A549 (cell line): ENCODE results near the gene RANBP17.

Source experiments
- ATOH8 ChIP-seq: fragments of 250-450 bp; sonication (Bioruptor Pico); IDR thresholded peaks from 2 replicates; pipeline ENCODE4 v1.5.0; 2020; ENCODE audit warnings: low read depth, mild to moderate bottlenecking, moderate library complexity
- BCL3 ChIP-seq: fragments of >200 bp; sonication (Bioruptor Twin); formaldehyde crosslinking; IDR thresholded peaks from 3 replicates; pipeline ENCODE4 v1.6.1; 2016
- CBX8 ChIP-seq: fragments of 200-600 bp; sonication (generic); IDR thresholded peaks from 2 replicates; pipeline ENCODE4 v1.6.1; 2016
- CEBPB ChIP-seq, 2 experiments: fragments of >200 bp in 1 of 2; sonication (Bioruptor Twin) in 1 of 2; formaldehyde crosslinking in 1 of 2; IDR thresholded peaks; 2 replicates each; pipeline ENCODE4 v1.6.1; 2012 to 2016
- CTCF ChIP-seq: fragments of >200 bp; sonication (Bioruptor Twin); formaldehyde crosslinking; IDR thresholded peaks from 3 replicates; pipeline ENCODE4 v1.5.1; 2016
- HMGXB4 ChIP-seq: fragments of 250-450 bp; sonication (Bioruptor Pico); IDR thresholded peaks from 2 replicates; pipeline ENCODE4 v1.5.0; 2021; ENCODE audit warnings: mild to moderate bottlenecking, moderate library complexity, borderline replicate concordance
- JUN ChIP-seq, 2 experiments: fragments of >200 bp; sonication (Bioruptor Twin); formaldehyde crosslinking; IDR thresholded peaks; 2 replicates in 1 of 2; 3 replicates in 1 of 2; pipeline ENCODE4 v1.6.1; 2016 to 2017
- KDM5A ChIP-seq: fragments of 200-600 bp; sonication (generic); IDR thresholded peaks from 2 replicates; pipeline ENCODE4 v1.6.1; 2016; ENCODE audit warnings: antibody characterized with exemption, mild to moderate bottlenecking
- MAX ChIP-seq: IDR thresholded peaks from 2 replicates; pipeline ENCODE4 v1.6.1; 2012
- MAZ ChIP-seq: fragments of 150-350 bp; IDR thresholded peaks from 2 replicates; pipeline ENCODE4 v1.6.1; 2014; ENCODE audit warnings: antibody characterized with exemption, low read depth, low read length, borderline replicate concordance
- PHF8 ChIP-seq: fragments of 200-600 bp; sonication (generic); IDR thresholded peaks from 2 replicates; pipeline ENCODE4 v1.6.1; 2016; ENCODE audit warnings: low read depth, mild to moderate bottlenecking, antibody characterized with exemption, moderate library complexity, borderline replicate concordance
- POLR2A ChIP-seq: IDR thresholded peaks from 2 replicates; pipeline ENCODE4 v1.6.1; 2012; ENCODE audit warnings: mild to moderate bottlenecking, low read length
- RAD21 ChIP-seq, 2 experiments: fragments of >200 bp in 1 of 2; sonication (Bioruptor Twin) in 1 of 2; formaldehyde crosslinking in 1 of 2; IDR thresholded peaks in 1 of 2; conservative IDR thresholded peaks in 1 of 2; 2 replicates in 1 of 2; 3 replicates in 1 of 2; pipeline ENCODE4 v1.6.1; 2012 to 2018; ENCODE audit warnings: inconsistent platforms in 1 of 2
- RFX5 ChIP-seq: fragments of 450-650 bp; IDR thresholded peaks from 2 replicates; pipeline ENCODE4 v1.7.1; 2014; ENCODE audit warnings: antibody characterized with exemption, mild to moderate bottlenecking, moderate library complexity

GRCh38 chr5:170885809-170886208 is 24.0 kb downstream of the RANBP17 start:
- TF ChIP-seq POLR2A (no peak), CTCF (no peak), CEBPB (IDR thresholded peaks at IDR 0.05) (no peak), MAZ (no peak), RAD21 (conservative IDR thresholded peaks at IDR 0.05 in 1 of 2, IDR thresholded peaks at IDR 0.05 in 1 of 2) (no peak), RFX5 (no peak), HMGXB4 (CRISPR knock-in tag) (no peak), PHF8 (no peak), JUN (IDR thresholded peaks at IDR 0.05) (no peak), KDM5A (no peak), BCL3 (no peak), ATOH8 (CRISPR knock-in tag) (no peak), MAX (no peak), CBX8 (no peak)
